Epidermal melanocyte (primary cell): ENCODE measurements around the gene MEDAG.

ENCODE experiments used
- DNase-seq: peaks from one replicate; pipeline ENCODE4 v3.0.0; 2011; ENCODE audit warnings: low spot score; ENCODE audit not compliant: insufficient read length

MEDAG gene

GRCh38 chr13:30872685-30873461, 33.2 kb upstream of the MEDAG start:
- DNase-seq = peak; percentile 57

- DNase-seq = no peak
Measured at GRCh38 chr13:30873499-30873898, 32.6 kb upstream of the MEDAG start.

GRCh38 chr13:30874111-30874510, 32.0 kb upstream of the MEDAG start:
- DNase-seq = no peak

- DNase-seq = no peak
Measured at GRCh38 chr13:30874561-30874960, 31.5 kb upstream of the MEDAG start.

- DNase-seq = no peak
Measured at GRCh38 chr13:30877335-30877734, 28.7 kb upstream of the MEDAG start.

- no peak for DNase-seq
Measured at GRCh38 chr13:30880151-30880855, 25.8 kb upstream of the MEDAG start.

- peak; percentile 50 for DNase-seq
Measured at GRCh38 chr13:30880856-30881155, 25.3 kb upstream of the MEDAG start.

GRCh38 chr13:30881191-30881651, 24.9 kb upstream of the MEDAG start:
- DNase-seq = no peak

- DNase-seq = no peak
Measured at GRCh38 chr13:30882026-30882850, 23.8 kb upstream of the MEDAG start.

GRCh38 chr13:30882996-30883766, 22.9 kb upstream of the MEDAG start:
- DNase-seq = no peak

- DNase-seq = no peak
Measured at GRCh38 chr13:30884543-30884942, 21.5 kb upstream of the MEDAG start.

GRCh38 chr13:30889196-30889690, 16.8 kb upstream of the MEDAG start:
- DNase-seq = no peak

- DNase-seq = no peak
Measured at GRCh38 chr13:30892966-30893365, 13.1 kb upstream of the MEDAG start.

GRCh38 chr13:30895773-30896172, 10.3 kb upstream of the MEDAG start:
- no peak for DNase-seq

- DNase-seq = no peak
Measured at GRCh38 chr13:30898070-30898469, 8.0 kb upstream of the MEDAG start.

GRCh38 chr13:30898678-30899241, 7.3 kb upstream of the MEDAG start:
- DNase-seq = no peak

- no peak for DNase-seq
Measured at GRCh38 chr13:30900436-30900835, 5.6 kb upstream of the MEDAG start.

GRCh38 chr13:30900952-30901749, 4.9 kb upstream of the MEDAG start:
- DNase-seq = no peak

- no peak for DNase-seq
Measured at GRCh38 chr13:30904043-30904442, 2.0 kb upstream of the MEDAG start.
